IMR-90 (cell line): ENCODE data around the gene JMY. TPM values are rescaled to one million over a fixed set of nuclear protein-coding genes. Genes with fewer than 3 reads are reported as not detected.
"Not testable (repeated sequence)": the region's sequence is repeated elsewhere in the genome, so short reads cannot be mapped to it uniquely, and the experiment has no call there.

ENCODE experiments used
- ATAC-seq: fragments of 200-7000 bp; cut with Tn5 transposase; 2 replicates; pipeline ENCODE4 v1.9.1; 2020; ENCODE audit warnings: low read depth, mild to moderate bottlenecking, moderate library complexity
- BruUV-seq: library from RNA; stranded (reverse); fragments of 400-500 nt; replicated peaks from 2 replicates; lab custom pipeline; 2021; lab: Mats Ljungman, UMichigan
- CTCF ChIA-PET: fragments of 300-600 bp; formaldehyde crosslinking; extraction: SDS; loops from one replicate; lab custom pipeline; 2021; ENCODE audit warnings: antibody characterized with exemption; lab: Yijun Ruan, JAX
- POLR2A ChIA-PET: fragments of 300-600 bp; sonication (Branson Sonifier 250); formaldehyde crosslinking; loops from one replicate; lab custom pipeline; 2022; ENCODE audit warnings: antibody characterized with exemption; ENCODE audit not compliant: unreplicated experiment; lab: Charles Lee
- DNase-seq: peaks from one replicate; pipeline ENCODE4 v3.0.0; 2013
- H2AFZ ChIP-seq: replicated peaks from 2 replicates; pipeline ENCODE3; 2013; ENCODE audit warnings: low read length, mild to moderate bottlenecking; ENCODE audit not compliant: poor library complexity
- H2AK5ac ChIP-seq: 2 replicates; pipeline ENCODE4 v1.6.1; 2013; ENCODE audit warnings: low read depth, low read length, inconsistent platforms
- H2AK9ac ChIP-seq: replicated peaks from 2 replicates; pipeline ENCODE3; 2013; ENCODE audit warnings: mild to moderate bottlenecking, low read depth, low read length, moderate library complexity; ENCODE audit not compliant: poor library complexity
- H2BK120ac ChIP-seq: 2 replicates; pipeline ENCODE4 v1.6.1; 2013; ENCODE audit warnings: low read depth, low read length, inconsistent platforms
- H2BK15ac ChIP-seq: 3 replicates; pipeline ENCODE4 v1.6.1; 2013; ENCODE audit warnings: low read depth, low read length, inconsistent platforms
- H2BK20ac ChIP-seq: 2 replicates; pipeline ENCODE4 v1.6.1; 2013; ENCODE audit warnings: low read depth, mild to moderate bottlenecking, inconsistent platforms, low read length, moderate library complexity
- H2BK5ac ChIP-seq: 2 replicates; pipeline ENCODE4 v1.6.1; 2013; ENCODE audit warnings: mild to moderate bottlenecking, low read depth, low read length, inconsistent platforms; ENCODE audit not compliant: poor library complexity, severe bottlenecking
- H3K14ac ChIP-seq: replicated peaks from 2 replicates; pipeline ENCODE4 v1.6.1; 2013; ENCODE audit warnings: low read depth, low read length, inconsistent platforms
- H3K18ac ChIP-seq: 2 replicates; pipeline ENCODE4 v1.6.1; 2013; ENCODE audit warnings: low read depth, low read length, control low read depth
- H3K23ac ChIP-seq: 2 replicates; pipeline ENCODE4 v1.6.1; 2013; ENCODE audit warnings: low read depth, low read length, inconsistent platforms
- H3K27ac ChIP-seq: 2 replicates; pipeline ENCODE4 v1.5.1; 2013; ENCODE audit warnings: mild to moderate bottlenecking, control low read depth, low read length; ENCODE audit not compliant: insufficient read depth
- H3K27me3 ChIP-seq: 2 replicates; pipeline ENCODE4 v1.6.1; 2013; ENCODE audit warnings: low read length; ENCODE audit not compliant: control insufficient read depth, insufficient read depth
- H3K36me3 ChIP-seq: 2 replicates; pipeline ENCODE4 v1.6.1; 2013; ENCODE audit warnings: low read length, mixed read lengths; ENCODE audit not compliant: control insufficient read depth, insufficient read depth
- H3K4ac ChIP-seq: 2 replicates; pipeline ENCODE4 v1.6.1; 2013; ENCODE audit warnings: low read depth, low read length, inconsistent platforms
- H3K4me1 ChIP-seq: 2 replicates; pipeline ENCODE4 v1.6.1; 2013; ENCODE audit warnings: low read length, mixed read lengths; ENCODE audit not compliant: control insufficient read depth, insufficient read depth
- H3K4me2 ChIP-seq: 2 replicates; pipeline ENCODE4 v1.6.1; 2013; ENCODE audit warnings: low read depth, mild to moderate bottlenecking, control low read depth, low read length, moderate library complexity
- H3K4me3 ChIP-seq: 2 replicates; pipeline ENCODE4 v1.5.1; 2013; ENCODE audit warnings: low read depth, mild to moderate bottlenecking, control low read depth, low read length, moderate library complexity; ENCODE audit not compliant: insufficient read depth
- H3K56ac ChIP-seq: 2 replicates; pipeline ENCODE4 v1.6.1; 2013; ENCODE audit warnings: low read length, inconsistent platforms; ENCODE audit not compliant: insufficient read depth; ENCODE audit errors: extremely low read depth
- H3K79me1 ChIP-seq, 2 experiments: 2 replicates each; pipeline ENCODE4 v1.6.1; 2013; ENCODE audit warnings: low read length in 2 of 2, inconsistent platforms in 1 of 2, low read depth in 1 of 2
- H3K9ac ChIP-seq: 2 replicates; pipeline ENCODE4 v1.6.1; 2013; ENCODE audit warnings: low read depth, low read length, control low read depth
- H3K9me1 ChIP-seq: 2 replicates; pipeline ENCODE4 v1.6.1; 2013; ENCODE audit warnings: low read length, inconsistent platforms; ENCODE audit not compliant: insufficient read depth
- H3K9me3 ChIP-seq: 2 replicates; pipeline ENCODE4 v1.6.1; 2013; ENCODE audit warnings: low read length; ENCODE audit not compliant: control insufficient read depth, insufficient read depth
- H4K20me1 ChIP-seq: 2 replicates; pipeline ENCODE4 v1.6.1; 2013; ENCODE audit warnings: low read length, inconsistent platforms; ENCODE audit not compliant: insufficient read depth
- H4K5ac ChIP-seq: 2 replicates; pipeline ENCODE4 v1.6.1; 2013; ENCODE audit warnings: mild to moderate bottlenecking, low read depth, low read length, control low read depth
- H4K8ac ChIP-seq, 2 experiments: 2 replicates each; pipeline ENCODE4 v1.6.1; 2013; ENCODE audit warnings: low read depth in 2 of 2, low read length in 2 of 2, control low read depth in 1 of 2, inconsistent platforms in 1 of 2
- H4K91ac ChIP-seq: 2 replicates; pipeline ENCODE4 v1.6.1; 2013; ENCODE audit warnings: low read depth, low read length, inconsistent platforms; ENCODE audit not compliant: insufficient read depth
- WGBS, 2 experiments: methylation state at CpG; one replicate each; pipeline versions ENCODE4 v1.1.5 to v1.1.7; 2013; ENCODE audit warnings: missing lambda C conversion rate in 2 of 2; ENCODE audit not compliant: insufficient read length in 1 of 2; ENCODE audit errors: extremely low coverage in 2 of 2; 5-methylcytosine and 5-hydroxymethylcytosine counted together
- dilution Hi-C: fragments of 300-500 bp; cut with HindIII; formaldehyde crosslinking; loops from one replicate; pipeline ENCODE4 v1.14.3; 2018; ENCODE audit warnings: low sequenced_read_pairs; ENCODE audit not compliant: unreplicated experiment
- in situ Hi-C: fragments of 300-500 bp; cut with MboI; formaldehyde crosslinking; loops from 3 replicates; pipeline ENCODE4 v1.14.3; 2019; ENCODE audit warnings: low sequenced_read_pairs, inconsistent platforms, mixed read lengths
- intact Hi-C: fragments of 100-400 bp; cut with micrococcal nuclease; formaldehyde crosslinking; loops from 2 replicates; pipeline ENCODE4 v1.10.0; 2022
- polyA plus RNA-seq, 3 experiments: library from polyadenylated mRNA; depleted of rRNA; stranded (reverse); fragments of >200 nt; gene quantifications; 2 replicates each; pipeline ENCODE4 v1.2.3, GENCODE V29; 2012; ENCODE audit warnings: low replicate concordance in 1 of 3
- total RNA-seq: library from RNA; depleted of rRNA; stranded (reverse); fragments of >200 nt; gene quantifications from 2 replicates; pipeline ENCODE4 v1.2.3, GENCODE V29; 2012

JMY gene
- total and polyA plus RNA-seq, 2 of the 4 experiments (the other 2 are of a cell fraction): 1.7 to 3.2 TPM

GRCh38 chr5:79254067-79254466, 18.1 kb downstream of the JMY start:
- H4K8ac ChIP-seq, H4K91ac ChIP-seq, H3K23ac ChIP-seq, H3K4ac ChIP-seq, H2AK9ac ChIP-seq, H3K9ac ChIP-seq, DNase-seq, H3K4me2 ChIP-seq, H2AK5ac ChIP-seq, intact Hi-C loops, CTCF ChIA-PET, H4K5ac ChIP-seq, H2BK15ac ChIP-seq, H3K18ac ChIP-seq, H3K4me3 ChIP-seq, POLR2A ChIA-PET, H3K4me1 ChIP-seq, BruUV-seq, H3K56ac ChIP-seq, H3K27me3 ChIP-seq, H3K79me1 ChIP-seq, H3K27ac ChIP-seq, ATAC-seq, H3K14ac ChIP-seq, H3K9me3 ChIP-seq, dilution Hi-C loops, H3K9me1 ChIP-seq, H3K36me3 ChIP-seq, H2BK20ac ChIP-seq, H2BK120ac ChIP-seq, H2AFZ ChIP-seq, H2BK5ac ChIP-seq: not testable (repeated sequence)
- peaks cover 12% of the 10 kb centered on the region for H4K20me1 ChIP-seq
- no CpG with 5 or more reads among the region's 8 CpGs for WGBS, 2 experiments
- in situ Hi-C loops: loop anchor here (5.0 kb wide), 1 partner anchor 213 kb away; no protein-coding TSS in a partner anchor
